ENCODE results near the gene ECI2.

Gene ECI2

DNA sequence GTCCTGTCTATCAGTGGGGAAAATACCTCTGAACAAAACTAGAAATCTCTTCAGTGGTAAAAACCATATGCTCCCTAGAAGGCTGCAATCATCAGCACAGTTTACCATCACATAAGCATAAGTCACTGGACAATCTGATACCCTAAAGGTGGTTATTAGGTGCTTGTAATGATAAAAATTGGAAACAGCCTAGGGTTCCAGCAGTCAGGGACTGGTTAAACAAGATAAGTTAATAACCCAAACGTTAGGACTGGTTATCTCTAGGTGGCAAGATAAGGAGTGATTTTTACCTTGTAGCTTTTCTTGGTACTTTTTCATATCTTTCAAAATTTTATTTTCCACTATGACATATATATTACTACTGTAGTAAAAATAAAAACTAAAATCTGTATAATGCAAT is 11.0 kb downstream of the ECI2 start:
- no peak for DNase-seq
- H3K9ac ChIP-seq (ENCODE audit: low read depth, low read length), result no peak overlapping the region
- H3K4me1 ChIP-seq (ENCODE audit: insufficient read depth, low read length), result no peaks in the 10 kb centered on the region
- H3K9me3 ChIP-seq (ENCODE audit: insufficient read depth, low read length, severe bottlenecking), result no peaks in the 10 kb centered on the region
- no peak overlapping the region for H3K27ac ChIP-seq (ENCODE audit: low read length)
- H3K4me3 ChIP-seq (ENCODE audit: low read depth in 1 of 2, low read length in 2 of 2), result no peak overlapping the region
- no peak overlapping the region for H2AFZ ChIP-seq (ENCODE audit: low read depth, low read length)
- ATAC-seq (ENCODE audit: insufficient read depth, low read depth), result no peak
- peaks cover 72% of the 10 kb centered on the region for H3K36me3 ChIP-seq (ENCODE audit: insufficient read depth, low read length)
- no peak overlapping the region for H3K4me2 ChIP-seq (ENCODE audit: insufficient read depth, low read length)
- no peaks in the 10 kb centered on the region for H4K20me1 ChIP-seq (ENCODE audit: insufficient read depth, low read length)
- no peak for TF ChIP-seq CTCF (IDR thresholded peaks at IDR 0.05; ENCODE audit: borderline replicate concordance, extremely low read depth, low read length, poor library complexity, severe bottlenecking)
- TF ChIP-seq EZH2 (IDR thresholded peaks at IDR 0.05; ENCODE audit: borderline replicate concordance, low read depth, low read length, severe bottlenecking), result no peak
- no peaks in the 10 kb centered on the region for H3K79me2 ChIP-seq (ENCODE audit: insufficient read depth, low read length)
- no peaks in the 10 kb centered on the region for H3K27me3 ChIP-seq (ENCODE audit: insufficient read depth, low read length, poor library complexity)

GRCh38 chr6:4115741-4116140 is 19.6 kb downstream of the ECI2 start:
- H4K20me1 ChIP-seq (ENCODE audit: insufficient read depth, low read length), result no peaks in the 10 kb centered on the region
- H3K4me1 ChIP-seq (ENCODE audit: insufficient read depth, low read length), result no peaks in the 10 kb centered on the region
- no peaks in the 10 kb centered on the region for H3K9me3 ChIP-seq (ENCODE audit: insufficient read depth, low read length, severe bottlenecking)
- H2AFZ ChIP-seq (ENCODE audit: low read depth, low read length), result no peak overlapping the region
- H3K4me2 ChIP-seq (ENCODE audit: insufficient read depth, low read length), result no peak overlapping the region
- peaks cover 38% of the 10 kb centered on the region for H3K36me3 ChIP-seq (ENCODE audit: insufficient read depth, low read length)
- no peak for DNase-seq
- H3K9ac ChIP-seq (ENCODE audit: low read depth, low read length), result no peak overlapping the region
- H3K27ac ChIP-seq (ENCODE audit: low read length), result no peak overlapping the region
- no peak overlapping the region for H3K4me3 ChIP-seq (ENCODE audit: low read depth in 1 of 2, low read length in 2 of 2)
- H3K27me3 ChIP-seq (ENCODE audit: insufficient read depth, low read length, poor library complexity), result no peaks in the 10 kb centered on the region
- no peak for ATAC-seq (ENCODE audit: insufficient read depth, low read depth)
- H3K79me2 ChIP-seq (ENCODE audit: insufficient read depth, low read length), result no peaks in the 10 kb centered on the region
- TF ChIP-seq EZH2 (IDR thresholded peaks at IDR 0.05; ENCODE audit: borderline replicate concordance, low read depth, low read length, severe bottlenecking) (no peak), CTCF (IDR thresholded peaks at IDR 0.05; ENCODE audit: borderline replicate concordance, extremely low read depth, low read length, poor library complexity, severe bottlenecking) (no peak)

- Histone ChIP-seq H3K27me3 (ENCODE audit: insufficient read depth, low read length, poor library complexity) (no peaks in the 10 kb centered on the region), H3K4me1 (ENCODE audit: insufficient read depth, low read length) (no peaks in the 10 kb centered on the region), H3K27ac (ENCODE audit: low read length) (no peak overlapping the region), H3K4me2 (ENCODE audit: insufficient read depth, low read length) (no peak overlapping the region), H3K9ac (ENCODE audit: low read depth, low read length) (no peak overlapping the region), H3K79me2 (ENCODE audit: insufficient read depth, low read length) (no peaks in the 10 kb centered on the region), H3K36me3 (ENCODE audit: insufficient read depth, low read length) (peaks cover 28% of the 10 kb centered on the region), H3K9me3 (ENCODE audit: insufficient read depth, low read length, severe bottlenecking) (no peaks in the 10 kb centered on the region), H4K20me1 (ENCODE audit: insufficient read depth, low read length) (no peaks in the 10 kb centered on the region), H3K4me3 (ENCODE audit: low read depth in 1 of 2, low read length in 2 of 2) (no peak overlapping the region), H2AFZ (ENCODE audit: low read depth, low read length) (no peak overlapping the region)
- no peak for TF ChIP-seq CTCF (IDR thresholded peaks at IDR 0.05; ENCODE audit: borderline replicate concordance, extremely low read depth, low read length, poor library complexity, severe bottlenecking)
- TF ChIP-seq EZH2 (IDR thresholded peaks at IDR 0.05; ENCODE audit: borderline replicate concordance, low read depth, low read length, severe bottlenecking), result no peak
- ATAC-seq (ENCODE audit: insufficient read depth, low read depth), result no peak
- no peak for DNase-seq
Observed at GRCh38 chr6:4114123-4114522, 21.3 kb downstream of the ECI2 start.

GRCh38 chr6:4113649-4114048 is 21.7 kb downstream of the ECI2 start:
- no peak for TF ChIP-seq CTCF (IDR thresholded peaks at IDR 0.05; ENCODE audit: borderline replicate concordance, extremely low read depth, low read length, poor library complexity, severe bottlenecking)
- no peak for TF ChIP-seq EZH2 (IDR thresholded peaks at IDR 0.05; ENCODE audit: borderline replicate concordance, low read depth, low read length, severe bottlenecking)

More at GRCh38 chr6:4113649-4114048, 21.7 kb downstream of the ECI2 start:
- ATAC-seq (ENCODE audit: insufficient read depth, low read depth), result no peak
- H2AFZ ChIP-seq (ENCODE audit: low read depth, low read length), result no peak overlapping the region
- H3K27me3 ChIP-seq (ENCODE audit: insufficient read depth, low read length, poor library complexity), result no peaks in the 10 kb centered on the region
- no peak overlapping the region for H3K9ac ChIP-seq (ENCODE audit: low read depth, low read length)
- no peaks in the 10 kb centered on the region for H4K20me1 ChIP-seq (ENCODE audit: insufficient read depth, low read length)
- no peaks in the 10 kb centered on the region for H3K79me2 ChIP-seq (ENCODE audit: insufficient read depth, low read length)
- H3K27ac ChIP-seq (ENCODE audit: low read length), result no peak overlapping the region
- no peaks in the 10 kb centered on the region for H3K9me3 ChIP-seq (ENCODE audit: insufficient read depth, low read length, severe bottlenecking)
- DNase-seq, result no peak
- H3K4me2 ChIP-seq (ENCODE audit: insufficient read depth, low read length), result no peak overlapping the region
- H3K36me3 ChIP-seq (ENCODE audit: insufficient read depth, low read length), result peaks cover 23% of the 10 kb centered on the region
- H3K4me3 ChIP-seq (ENCODE audit: low read depth in 1 of 2, low read length in 2 of 2), result no peak overlapping the region
- no peaks in the 10 kb centered on the region for H3K4me1 ChIP-seq (ENCODE audit: insufficient read depth, low read length)

Measured in DND-41 (cell line).